ENCODE measurements around the gene C14orf132.

Gene C14orf132

DNA sequence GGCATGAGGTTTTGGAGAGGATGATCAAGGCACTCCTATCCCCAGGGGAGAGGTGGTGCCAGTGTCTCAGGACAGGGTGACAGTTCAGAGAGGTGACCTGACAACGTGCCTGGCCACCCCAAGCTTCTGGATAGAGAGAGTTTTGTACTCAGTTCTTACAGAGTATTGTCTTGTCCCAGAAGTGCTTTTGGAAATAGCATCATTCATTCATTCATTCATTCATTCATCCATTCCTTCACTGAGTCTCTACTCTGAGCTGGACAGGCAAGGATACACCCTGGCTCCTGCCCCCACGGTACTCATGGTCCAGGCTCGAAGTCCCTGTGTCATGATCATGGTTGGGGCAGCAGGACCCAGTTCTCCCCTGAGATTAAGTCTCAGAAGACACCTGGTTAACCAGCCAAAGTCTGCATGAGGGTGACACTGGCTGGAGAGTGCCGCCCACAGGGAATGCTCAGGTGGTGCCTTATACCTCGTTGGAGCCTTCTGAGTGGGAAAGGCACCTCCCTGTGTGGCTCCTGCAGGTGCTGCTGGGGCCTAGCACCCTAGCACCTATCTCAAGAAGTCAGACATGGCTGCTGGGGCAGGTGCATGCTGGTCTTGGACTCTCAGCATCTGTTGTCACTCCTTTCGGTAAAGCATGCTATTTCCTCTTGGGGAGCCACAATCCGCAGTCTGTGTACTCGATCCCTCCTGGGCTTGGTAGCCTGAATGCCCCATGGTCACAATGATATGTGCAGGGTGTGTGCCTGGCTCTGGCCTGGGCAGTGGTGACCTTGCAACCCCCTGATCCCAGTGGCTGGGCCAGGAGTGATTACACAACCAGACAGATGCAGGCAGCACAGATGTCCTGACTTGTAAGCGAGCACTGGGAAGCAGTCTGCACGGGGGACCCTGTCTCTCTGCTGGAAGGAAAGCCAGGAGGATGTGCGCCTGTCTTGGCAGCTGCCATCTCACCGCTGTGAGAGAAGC lies 57.8 kb downstream of the C14orf132 start:
- Histone ChIP-seq H3K36me3 (no peaks in the 10 kb centered on the region; the same call in 1 of the 2 replicates), H3K27me3 (ENCODE audit: insufficient read depth, low read depth, severe bottlenecking) (no peaks in the 10 kb centered on the region), H3K4me3 (ENCODE audit: low read depth, low read length) (no peak overlapping the region), H3K27ac (no peak overlapping the region), H3K9me3 (ENCODE audit: severe bottlenecking) (no peaks in the 10 kb centered on the region)
- no peak for DNase-seq
- TF ChIP-seq CTCF (IDR thresholded peaks at IDR 0.05; ENCODE audit: low read depth, low read length) = no peak

DNA sequence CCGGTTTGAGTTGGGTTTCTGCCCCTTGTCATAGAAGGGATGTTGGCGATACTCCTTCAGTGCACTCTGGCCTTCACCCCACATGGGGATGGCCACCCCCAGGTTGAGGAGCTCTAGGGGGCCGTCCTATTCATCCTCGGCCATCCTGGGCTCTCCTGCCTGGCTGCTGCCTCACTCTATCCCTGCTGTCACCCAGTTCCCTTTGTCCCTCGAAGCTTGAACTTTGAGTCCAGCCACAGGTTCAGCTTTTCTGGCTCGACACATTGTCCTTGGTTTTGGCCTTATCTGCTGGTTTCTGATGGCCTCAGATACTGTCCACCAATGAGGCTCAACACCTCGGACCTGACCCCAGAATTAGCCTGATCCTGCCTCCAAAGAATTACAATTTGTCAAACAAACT lies 58.6 kb downstream of the C14orf132 start:
- no peak for DNase-seq
- no peak overlapping the region for H3K27ac ChIP-seq
- TF ChIP-seq CTCF (IDR thresholded peaks at IDR 0.05; ENCODE audit: low read depth, low read length) = no peak

DNA sequence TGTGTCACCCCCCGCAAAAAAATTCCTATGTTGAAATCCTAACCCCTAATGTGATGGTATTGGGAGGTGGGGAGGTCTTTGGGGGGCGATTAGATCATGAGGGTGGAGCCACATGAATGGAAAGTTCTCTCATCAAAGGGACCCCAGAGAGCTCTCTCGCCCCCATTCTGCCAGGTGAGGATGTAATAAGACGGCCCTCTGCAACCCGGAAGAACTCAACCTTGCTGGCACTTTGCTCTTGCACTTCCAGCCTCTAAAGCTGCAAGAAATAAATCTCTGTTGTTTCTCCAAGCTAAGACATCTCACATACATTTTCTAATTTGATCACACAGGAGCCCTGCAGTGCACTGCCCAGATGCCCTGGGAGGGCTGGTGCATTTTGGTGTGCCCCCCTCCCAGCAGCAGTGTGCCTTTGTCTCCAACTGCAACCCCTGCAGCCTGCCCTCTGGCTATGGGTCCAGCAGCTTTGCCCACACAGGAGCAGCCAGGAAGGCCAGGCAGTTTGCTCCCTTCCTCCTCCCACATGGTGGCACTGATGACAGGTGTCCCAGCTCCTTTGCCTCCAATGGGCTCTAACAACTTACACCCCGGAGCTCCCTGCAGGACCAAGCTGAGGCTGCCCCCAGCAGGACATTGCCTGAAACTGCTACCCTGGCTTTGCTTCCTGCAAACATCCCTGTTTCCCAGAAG lies 59.3 kb downstream of the C14orf132 start:
- Histone ChIP-seq H3K9me3 (ENCODE audit: severe bottlenecking) (no peaks in the 10 kb centered on the region), H3K4me3 (ENCODE audit: low read depth, low read length) (no peak overlapping the region)
- DNase-seq = peak; percentile 87

More for the DNA sequence above, 58.6 kb downstream of the C14orf132 start:
- H3K9me3 ChIP-seq (ENCODE audit: severe bottlenecking) = no peaks in the 10 kb centered on the region
- no peaks in the 10 kb centered on the region for H3K27me3 ChIP-seq (ENCODE audit: insufficient read depth, low read depth, severe bottlenecking)
- H3K4me3 ChIP-seq (ENCODE audit: low read depth, low read length) = no peak overlapping the region
- H3K36me3 ChIP-seq = no peaks in the 10 kb centered on the region; the same call in 1 of the 2 replicates

DNA sequence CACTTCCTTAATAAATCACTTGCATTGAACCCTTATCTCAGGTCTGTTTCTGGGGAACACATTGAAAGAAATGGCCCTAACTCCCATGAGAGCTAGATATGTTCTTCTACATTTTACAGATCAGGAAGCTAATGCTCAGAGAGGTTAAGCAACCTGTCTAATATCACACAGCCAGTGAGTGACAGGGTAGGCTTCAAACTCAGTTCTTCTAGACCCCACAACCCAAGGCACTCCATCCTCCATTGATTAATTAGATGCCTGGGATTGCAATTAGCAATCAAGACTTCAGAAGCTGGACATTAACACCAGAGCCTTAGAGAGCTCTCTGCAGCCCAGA lies 59.8 kb downstream of the C14orf132 start:
- H3K36me3 ChIP-seq = no peaks in the 10 kb centered on the region
- no peak for DNase-seq
- H3K27me3 ChIP-seq (ENCODE audit: insufficient read depth, low read depth, severe bottlenecking) = no peaks in the 10 kb centered on the region
- TF ChIP-seq CTCF (IDR thresholded peaks at IDR 0.05; ENCODE audit: low read depth, low read length) = no peak
- H3K4me3 ChIP-seq (ENCODE audit: low read depth, low read length) = no peak overlapping the region
- H3K27ac ChIP-seq = no peak overlapping the region
- peaks cover 3% of the 10 kb centered on the region for H3K9me3 ChIP-seq (ENCODE audit: severe bottlenecking)

More for the DNA sequence above, 59.3 kb downstream of the C14orf132 start:
- Histone ChIP-seq H3K27ac (no peak overlapping the region), H3K27me3 (ENCODE audit: insufficient read depth, low read depth, severe bottlenecking) (no peaks in the 10 kb centered on the region), H3K36me3 (no peaks in the 10 kb centered on the region; the same call in 1 of the 2 replicates)
- TF ChIP-seq CTCF (IDR thresholded peaks at IDR 0.05; ENCODE audit: low read depth, low read length) = peak; percentile 92

- H3K27ac ChIP-seq = no peak overlapping the region
- H3K27me3 ChIP-seq (ENCODE audit: insufficient read depth, low read depth, severe bottlenecking) = no peaks in the 10 kb centered on the region
- H3K4me3 ChIP-seq (ENCODE audit: low read depth, low read length) = no peak overlapping the region
- no peaks in the 10 kb centered on the region for H3K36me3 ChIP-seq
- peak; percentile 90 for TF ChIP-seq CTCF (IDR thresholded peaks at IDR 0.05; ENCODE audit: low read depth, low read length)
- DNase-seq = peak; percentile 88
- peaks cover 5% of the 10 kb centered on the region for H3K9me3 ChIP-seq (ENCODE audit: severe bottlenecking)
These were observed 61.3 kb downstream of the C14orf132 start for GRCh38 chr14:96100161-96101064.
